Measurements from ENCODE around the gene TBCE.
"Not testable (repeated sequence)": the region's sequence is repeated elsewhere in the genome, so short reads cannot be mapped to it uniquely, and the experiment has no call there.

TBCE gene

GRCh38 chr1:235366286-235366685 is 941 bp upstream of the TBCE start:
- DNase-seq (ENCODE audit: low read depth, low spot score): no peak
- Histone ChIP-seq H3K36me3 (ENCODE audit: insufficient read depth, low read length) (no peaks in the 10 kb centered on the region), H3K27ac (no peak overlapping the region), H3K9me3 (ENCODE audit: low read depth, low read length) (no peaks in the 10 kb centered on the region), H3K4me3 (no peak overlapping the region), H3K9ac (ENCODE audit: insufficient read length) (no peak overlapping the region)
- TF ChIP-seq FOXP2 (optimal IDR thresholded peaks at IDR 0.05; ENCODE audit: control extremely low read depth, extremely low read length, insufficient read depth) (no peak), POLR2AphosphoS5 (IDR thresholded peaks at IDR 0.05; ENCODE audit: borderline replicate concordance, low read depth, low read length) (no peak), EZH2 (IDR thresholded peaks at IDR 0.05) (no peak)

GRCh38 chr1:235368428-235368827 is 1.2 kb downstream of the TBCE start:
- no peak for DNase-seq (ENCODE audit: low read depth, low spot score)
- Histone ChIP-seq H3K4me3 (peak overlapping the region; percentile 99), H3K9ac (ENCODE audit: insufficient read length) (no peak overlapping the region), H3K27ac (no peak overlapping the region), H3K36me3 (ENCODE audit: insufficient read depth, low read length) (no peaks in the 10 kb centered on the region), H3K9me3 (ENCODE audit: low read depth, low read length) (no peaks in the 10 kb centered on the region)
- TF ChIP-seq FOXP2 (optimal IDR thresholded peaks at IDR 0.05; ENCODE audit: control extremely low read depth, extremely low read length, insufficient read depth) (no peak), POLR2AphosphoS5 (IDR thresholded peaks at IDR 0.05; ENCODE audit: borderline replicate concordance, low read depth, low read length) (no peak), EZH2 (IDR thresholded peaks at IDR 0.05) (no peak)

- no peak for TF ChIP-seq FOXP2 (optimal IDR thresholded peaks at IDR 0.05; ENCODE audit: control extremely low read depth, extremely low read length, insufficient read depth)
- H3K36me3 ChIP-seq (ENCODE audit: insufficient read depth, low read length): no peaks in the 10 kb centered on the region
- H3K27ac ChIP-seq: no peak overlapping the region
- H3K4me3 ChIP-seq: no peak overlapping the region
- no peak overlapping the region for H3K9ac ChIP-seq (ENCODE audit: insufficient read length)
- no peak for DNase-seq (ENCODE audit: low read depth, low spot score)
- no peaks in the 10 kb centered on the region for H3K9me3 ChIP-seq (ENCODE audit: low read depth, low read length)
Observed at GRCh38 chr1:235369802-235370201, 2.6 kb downstream of the TBCE start.

GRCh38 chr1:235375919-235376605 is 8.8 kb downstream of the TBCE start:
- Histone ChIP-seq H3K27ac (no peak overlapping the region), H3K4me3 (no peak overlapping the region), H3K9ac (ENCODE audit: insufficient read length) (no peak overlapping the region), H3K36me3 (ENCODE audit: insufficient read depth, low read length) (peaks cover 26% of the 10 kb centered on the region), H3K9me3 (ENCODE audit: low read depth, low read length) (no peaks in the 10 kb centered on the region)
- no peak for DNase-seq (ENCODE audit: low read depth, low spot score)
- TF ChIP-seq FOXP2 (optimal IDR thresholded peaks at IDR 0.05; ENCODE audit: control extremely low read depth, extremely low read length, insufficient read depth) (no peak), EZH2 (IDR thresholded peaks at IDR 0.05) (no peak), POLR2AphosphoS5 (IDR thresholded peaks at IDR 0.05; ENCODE audit: borderline replicate concordance, low read depth, low read length) (no peak)

- not testable (repeated sequence) for H3K9ac ChIP-seq (ENCODE audit: insufficient read length); DNase-seq (ENCODE audit: low read depth, low spot score); H3K27ac ChIP-seq; H3K4me3 ChIP-seq; H3K9me3 ChIP-seq (ENCODE audit: low read depth, low read length)
- H3K36me3 ChIP-seq (ENCODE audit: insufficient read depth, low read length): peaks cover 31% of the 10 kb centered on the region
Observed at GRCh38 chr1:235378134-235378735, 11.0 kb downstream of the TBCE start.

- DNase-seq (ENCODE audit: low read depth, low spot score); H3K9ac ChIP-seq (ENCODE audit: insufficient read length); H3K27ac ChIP-seq; H3K4me3 ChIP-seq; H3K9me3 ChIP-seq (ENCODE audit: low read depth, low read length): not testable (repeated sequence)
- H3K36me3 ChIP-seq (ENCODE audit: insufficient read depth, low read length): peaks cover 25% of the 10 kb centered on the region
Observed at GRCh38 chr1:235381955-235382739, 14.9 kb downstream of the TBCE start.

DNA sequence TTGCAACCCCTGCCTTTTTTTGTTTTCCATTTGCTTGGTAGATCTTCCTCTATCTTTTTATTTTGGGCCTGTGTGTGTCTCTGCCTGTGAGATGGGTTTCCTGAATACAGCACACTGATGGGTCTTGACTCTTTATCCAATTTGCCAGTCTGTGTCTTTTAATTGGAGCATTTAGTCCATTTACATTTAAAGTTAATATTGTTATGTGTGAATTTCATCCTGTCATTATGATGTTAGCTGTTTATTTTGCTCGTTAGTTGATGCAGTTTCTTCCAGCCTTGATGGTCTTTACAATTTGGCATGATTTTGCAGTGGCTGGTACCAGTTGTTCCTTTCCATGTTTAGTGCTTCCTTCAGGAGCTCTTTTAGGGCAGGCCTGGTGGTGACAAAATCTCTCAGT is 18.4 kb downstream of the TBCE start:
- not testable (repeated sequence) for H3K27ac ChIP-seq; H3K4me3 ChIP-seq; DNase-seq (ENCODE audit: low read depth, low spot score); H3K36me3 ChIP-seq (ENCODE audit: insufficient read depth, low read length); H3K9ac ChIP-seq (ENCODE audit: insufficient read length); H3K9me3 ChIP-seq (ENCODE audit: low read depth, low read length)

DNA sequence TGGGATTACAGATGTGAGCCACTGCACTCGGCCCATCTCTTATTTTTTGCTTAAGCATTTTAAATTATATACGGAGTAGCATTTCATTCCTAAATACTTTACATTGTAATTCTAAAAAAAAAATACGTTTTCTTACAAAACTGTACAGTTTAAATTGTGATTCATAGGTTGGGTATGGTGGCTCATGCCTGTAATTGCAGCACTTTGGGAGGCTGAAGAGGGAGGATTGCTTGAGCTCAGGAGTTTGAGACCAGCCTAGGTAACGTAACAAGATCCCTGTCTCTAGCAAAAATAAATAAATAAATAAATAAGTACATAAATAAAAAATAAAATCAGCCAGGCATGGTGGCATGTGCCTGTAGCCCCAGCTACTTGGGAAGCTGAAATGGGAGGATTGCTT is 24.6 kb downstream of the TBCE start:
- no peak overlapping the region for H3K9ac ChIP-seq (ENCODE audit: insufficient read length)

GRCh38 chr1:235397733-235398132 is 30.5 kb downstream of the TBCE start:
- Histone ChIP-seq H3K9me3 (ENCODE audit: low read depth, low read length) (no peaks in the 10 kb centered on the region), H3K27ac (no peak overlapping the region), H3K4me3 (no peak overlapping the region), H3K9ac (ENCODE audit: insufficient read length) (no peak overlapping the region), H3K36me3 (ENCODE audit: insufficient read depth, low read length) (no peaks in the 10 kb centered on the region)
- TF ChIP-seq FOXP2 (optimal IDR thresholded peaks at IDR 0.05; ENCODE audit: control extremely low read depth, extremely low read length, insufficient read depth): no peak
- TF ChIP-seq POLR2AphosphoS5 (IDR thresholded peaks at IDR 0.05; ENCODE audit: borderline replicate concordance, low read depth, low read length): no peak
- no peak for TF ChIP-seq EZH2 (IDR thresholded peaks at IDR 0.05)
- DNase-seq (ENCODE audit: low read depth, low spot score): no peak

More for the DNA sequence above, 24.6 kb downstream of the TBCE start:
- Histone ChIP-seq H3K4me3 (no peak overlapping the region), H3K27ac (no peak overlapping the region), H3K9me3 (ENCODE audit: low read depth, low read length) (no peaks in the 10 kb centered on the region), H3K36me3 (ENCODE audit: insufficient read depth, low read length) (no peaks in the 10 kb centered on the region)
- DNase-seq (ENCODE audit: low read depth, low spot score): no peak
- TF ChIP-seq EZH2 (IDR thresholded peaks at IDR 0.05) (no peak), FOXP2 (optimal IDR thresholded peaks at IDR 0.05; ENCODE audit: control extremely low read depth, extremely low read length, insufficient read depth) (no peak), POLR2AphosphoS5 (IDR thresholded peaks at IDR 0.05; ENCODE audit: borderline replicate concordance, low read depth, low read length) (no peak)
